Osteocyte (in vitro differentiated cells): ENCODE data around the gene BPNT1. TPM values are rescaled to one million over a fixed set of nuclear protein-coding genes. Genes with fewer than 3 reads are reported as not detected.

Experiments used
- DNase-seq: peaks from one replicate; pipeline ENCODE4 v3.0.0; 2021; ENCODE audit warnings: mixed read lengths; ENCODE audit not compliant: unreplicated experiment; ENCODE audit errors: extremely low spot score
- H3K27ac Mint-ChIP-seq: one replicate; pipeline ENCODE4 v1.8.0; 2021; ENCODE audit warnings: mild to moderate bottlenecking, mixed read lengths; ENCODE audit not compliant: unreplicated experiment
- H3K27me3 Mint-ChIP-seq: one replicate; pipeline ENCODE4 v1.8.0; 2021; ENCODE audit warnings: mixed read lengths; ENCODE audit not compliant: unreplicated experiment
- H3K36me3 Mint-ChIP-seq: one replicate; pipeline ENCODE4 v1.8.0; 2021; ENCODE audit warnings: mixed read lengths; ENCODE audit not compliant: unreplicated experiment
- H3K4me1 Mint-ChIP-seq: one replicate; pipeline ENCODE4 v1.8.0; 2021; ENCODE audit warnings: mixed read lengths; ENCODE audit not compliant: unreplicated experiment
- H3K4me3 Mint-ChIP-seq: one replicate; pipeline ENCODE4 v1.8.0; 2021; ENCODE audit warnings: mild to moderate bottlenecking, moderate library complexity, mixed read lengths; ENCODE audit not compliant: unreplicated experiment
- H3K9me3 Mint-ChIP-seq: one replicate; pipeline ENCODE4 v1.8.0; 2021; ENCODE audit warnings: mixed read lengths; ENCODE audit not compliant: unreplicated experiment
- microRNA-seq: library from miRNA; unstranded; fragments of <30 nt; microRNA quantifications from one replicate; pipeline ENCODE4 v1.1.0, GENCODE V29; 2020; ENCODE audit not compliant: unreplicated experiment
- total RNA-seq: library from RNA; stranded (reverse); gene quantifications from 2 replicates; pipeline ENCODE4 v1.2.1, GENCODE V29; 2021
- TF ChIP-seq, protein P1 (sequence below): fragments of 200-600 bp; sonication (generic); IDR thresholded peaks from 2 replicates; pipeline ENCODE4 v1.5.0; 2021; ENCODE audit warnings: antibody characterized with exemption, mild to moderate bottlenecking, moderate library complexity

The BPNT1 gene
- total RNA-seq, 1 donor from 2014 or later: 24.6 TPM

DNA sequence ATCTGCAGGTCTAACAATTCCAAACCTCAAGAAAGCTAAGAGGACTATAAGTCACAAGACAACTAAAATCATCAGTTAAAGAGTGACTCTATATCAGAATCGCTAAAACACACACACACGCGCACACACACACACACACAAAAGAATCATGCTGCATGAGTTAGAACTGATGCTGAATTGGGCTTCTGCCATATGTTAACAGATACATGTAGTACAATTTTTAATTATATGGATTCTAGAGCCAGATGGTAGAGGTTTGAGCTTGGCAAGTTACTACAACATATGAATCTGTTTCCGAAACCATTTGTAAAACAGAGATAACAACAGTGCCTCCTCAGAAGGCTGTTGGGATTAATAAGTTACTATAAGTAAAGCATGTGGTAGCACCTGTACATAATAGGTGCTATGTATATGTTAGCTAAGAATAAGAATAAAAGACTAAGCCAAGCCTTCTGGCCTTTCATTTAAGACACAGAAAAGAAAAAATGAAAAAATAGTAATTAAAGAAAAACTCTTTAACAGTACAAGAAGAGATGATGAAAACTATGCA lies 61.2 kb downstream of the BPNT1 start:
- no peak overlapping the region for H3K4me3 Mint-ChIP-seq
- TF ChIP-seq, protein P1, sequence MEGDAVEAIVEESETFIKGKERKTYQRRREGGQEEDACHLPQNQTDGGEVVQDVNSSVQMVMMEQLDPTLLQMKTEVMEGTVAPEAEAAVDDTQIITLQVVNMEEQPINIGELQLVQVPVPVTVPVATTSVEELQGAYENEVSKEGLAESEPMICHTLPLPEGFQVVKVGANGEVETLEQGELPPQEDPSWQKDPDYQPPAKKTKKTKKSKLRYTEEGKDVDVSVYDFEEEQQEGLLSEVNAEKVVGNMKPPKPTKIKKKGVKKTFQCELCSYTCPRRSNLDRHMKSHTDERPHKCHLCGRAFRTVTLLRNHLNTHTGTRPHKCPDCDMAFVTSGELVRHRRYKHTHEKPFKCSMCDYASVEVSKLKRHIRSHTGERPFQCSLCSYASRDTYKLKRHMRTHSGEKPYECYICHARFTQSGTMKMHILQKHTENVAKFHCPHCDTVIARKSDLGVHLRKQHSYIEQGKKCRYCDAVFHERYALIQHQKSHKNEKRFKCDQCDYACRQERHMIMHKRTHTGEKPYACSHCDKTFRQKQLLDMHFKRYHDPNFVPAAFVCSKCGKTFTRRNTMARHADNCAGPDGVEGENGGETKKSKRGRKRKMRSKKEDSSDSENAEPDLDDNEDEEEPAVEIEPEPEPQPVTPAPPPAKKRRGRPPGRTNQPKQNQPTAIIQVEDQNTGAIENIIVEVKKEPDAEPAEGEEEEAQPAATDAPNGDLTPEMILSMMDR: no peak
- H3K9me3 Mint-ChIP-seq: no peaks in the 10 kb centered on the region
- no peak overlapping the region for H3K27ac Mint-ChIP-seq
- peaks cover 53% of the 10 kb centered on the region for H3K36me3 Mint-ChIP-seq
- no peaks in the 10 kb centered on the region for H3K4me1 Mint-ChIP-seq
- no peaks in the 10 kb centered on the region for H3K27me3 Mint-ChIP-seq
- no peak for DNase-seq

DNA sequence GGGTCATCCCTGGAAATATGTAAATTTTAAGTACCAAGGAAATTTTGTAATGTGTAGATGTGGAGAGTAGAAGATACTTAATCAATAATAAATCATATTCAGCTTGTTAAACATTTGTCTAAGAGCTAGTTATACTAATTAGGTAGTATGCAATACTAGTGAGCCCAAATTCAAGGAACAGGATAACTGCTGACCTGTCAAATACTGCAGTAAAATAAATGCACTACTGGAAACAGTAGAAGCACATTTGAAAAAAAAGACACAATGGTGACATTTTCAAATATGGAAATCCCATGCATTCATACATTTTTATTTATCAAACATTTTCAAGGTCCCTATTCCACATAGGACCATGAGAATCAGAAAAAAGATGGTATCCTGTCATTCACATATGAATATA lies 70.5 kb downstream of the BPNT1 start:
- Mint-ChIP-seq H3K4me3 (no peak overlapping the region), H3K27ac (no peak overlapping the region), H3K4me1 (peaks cover 3% of the 10 kb centered on the region), H3K9me3 (no peaks in the 10 kb centered on the region), H3K27me3 (no peaks in the 10 kb centered on the region), H3K36me3 (peaks cover 59% of the 10 kb centered on the region)
- TF ChIP-seq, protein P1: no peak
- DNase-seq: no peak

DNA sequence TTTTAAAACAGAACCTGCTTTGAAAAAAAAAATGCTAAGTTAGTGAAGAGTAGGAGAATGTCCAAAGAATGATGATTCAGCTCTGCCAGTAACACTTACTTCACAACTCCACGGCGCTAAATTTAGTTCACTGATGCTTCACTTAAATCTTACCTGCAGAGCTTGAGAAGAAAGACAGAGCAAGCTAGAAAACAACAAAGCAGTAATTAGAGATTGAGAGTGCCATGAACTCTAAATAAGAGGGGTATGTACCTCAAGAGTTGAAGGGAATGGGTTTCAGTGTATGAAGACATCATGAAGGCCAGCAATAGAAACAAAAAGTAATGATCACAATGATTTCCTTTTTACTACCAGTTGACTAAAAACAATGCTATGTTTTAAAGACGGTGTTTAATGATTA lies 76.1 kb downstream of the BPNT1 start:
- H3K4me3 Mint-ChIP-seq: no peak overlapping the region
- H3K27me3 Mint-ChIP-seq: no peaks in the 10 kb centered on the region
- peaks cover 6% of the 10 kb centered on the region for H3K4me1 Mint-ChIP-seq
- TF ChIP-seq, protein P1: no peak
- peaks cover 60% of the 10 kb centered on the region for H3K36me3 Mint-ChIP-seq
- no peak for DNase-seq
- H3K9me3 Mint-ChIP-seq: no peaks in the 10 kb centered on the region
- no peak overlapping the region for H3K27ac Mint-ChIP-seq

DNA sequence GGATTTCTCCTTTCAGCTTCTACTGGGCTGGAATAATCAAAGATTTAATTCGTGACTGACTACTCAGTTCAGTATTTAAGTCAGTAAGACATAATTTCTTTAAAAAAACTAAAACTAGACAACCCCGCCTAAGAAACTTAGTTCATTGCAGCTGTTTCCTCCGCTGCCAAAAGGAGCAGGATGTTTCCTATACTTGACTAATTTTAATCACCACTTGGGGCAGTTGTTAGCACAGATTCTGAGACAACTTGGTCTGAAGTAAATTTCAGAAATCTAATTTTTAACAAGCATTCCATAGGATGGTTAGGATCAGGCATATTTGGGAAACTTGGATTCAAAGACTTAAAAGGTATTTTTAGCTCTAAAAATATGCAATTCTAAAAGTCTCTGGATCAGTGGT lies 77.3 kb downstream of the BPNT1 start:
- Mint-ChIP-seq H3K27me3 (no peaks in the 10 kb centered on the region), H3K27ac (peak overlapping the region; percentile 28), H3K4me1 (peaks cover 6% of the 10 kb centered on the region), H3K9me3 (no peaks in the 10 kb centered on the region), H3K36me3 (peaks cover 54% of the 10 kb centered on the region), H3K4me3 (no peak overlapping the region)
- TF ChIP-seq, protein P1: no peak
- DNase-seq: no peak

DNA sequence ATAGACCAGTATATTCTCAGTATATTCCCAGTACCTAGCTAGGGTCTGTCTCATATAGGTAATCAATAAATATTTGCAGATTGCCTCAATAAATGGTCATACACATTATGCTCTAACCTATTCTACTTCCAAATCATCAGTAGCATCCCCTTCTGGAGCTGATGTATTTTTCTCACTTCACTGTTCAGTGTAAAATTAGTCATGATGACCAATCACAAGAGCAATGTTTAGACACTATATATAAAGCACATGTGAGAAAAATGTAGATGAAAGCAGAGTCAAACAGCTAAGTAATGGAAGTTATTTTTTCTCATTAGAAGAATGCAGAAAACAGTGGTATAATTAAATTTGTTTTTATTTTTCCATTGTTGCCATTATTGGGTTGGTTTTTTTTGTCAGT lies 78.0 kb downstream of the BPNT1 start:
- H3K36me3 Mint-ChIP-seq: peaks cover 55% of the 10 kb centered on the region
- TF ChIP-seq, protein P1: no peak
- H3K9me3 Mint-ChIP-seq: no peaks in the 10 kb centered on the region
- no peak overlapping the region for H3K4me3 Mint-ChIP-seq
- no peak for DNase-seq
- H3K27ac Mint-ChIP-seq: no peak overlapping the region
- peaks cover 6% of the 10 kb centered on the region for H3K4me1 Mint-ChIP-seq
- no peaks in the 10 kb centered on the region for H3K27me3 Mint-ChIP-seq

Small RNA genes lying within 50 kb of the gene (microRNA-seq; reads per million reads assigned to microRNA genes)
- gene MIR194-1 (not detected), gene MIR215 (not detected)

Other genes with a start within 250 kb of the BPNT1 start
- gene SLC30A10, start 161.2 kb downstream of the BPNT1 start, total RNA-seq: 0.13 TPM in 1 of 2 replicates, not detected in the other
- gene EPRS1, start 43.3 kb downstream of the BPNT1 start, total RNA-seq: 158 and 165 TPM in 2 replicates
- gene IARS2, start 4.3 kb upstream of the BPNT1 start, total RNA-seq: 65.6 and 67.0 TPM in 2 replicates
- 39.9 and 49.1 TPM in 2 replicates for gene RAB3GAP2, start 182.7 kb upstream of the BPNT1 start, total RNA-seq